ENCODE data around the gene TANGO6. TPM values are rescaled to one million over a fixed set of nuclear protein-coding genes. Genes with fewer than 3 reads are reported as not detected.

TANGO6 gene
- total RNA-seq, 1 donor from 2014 or later: 3.7 TPM

- DNase-seq (ENCODE audit: low spot score in 2 of 2): no peak
- Histone ChIP-seq H3K36me3 (peaks cover 0 to 19% of the 10 kb centered on the region in 2 donors), H3K27me3 (no peaks in the 10 kb centered on the region), H3K27ac (no peak overlapping the region), H3K9me3 (no peaks in the 10 kb centered on the region), H3K4me3 (no peak overlapping the region), H3K4me1 (no peaks in the 10 kb centered on the region)
- TF ChIP-seq, protein P1, sequence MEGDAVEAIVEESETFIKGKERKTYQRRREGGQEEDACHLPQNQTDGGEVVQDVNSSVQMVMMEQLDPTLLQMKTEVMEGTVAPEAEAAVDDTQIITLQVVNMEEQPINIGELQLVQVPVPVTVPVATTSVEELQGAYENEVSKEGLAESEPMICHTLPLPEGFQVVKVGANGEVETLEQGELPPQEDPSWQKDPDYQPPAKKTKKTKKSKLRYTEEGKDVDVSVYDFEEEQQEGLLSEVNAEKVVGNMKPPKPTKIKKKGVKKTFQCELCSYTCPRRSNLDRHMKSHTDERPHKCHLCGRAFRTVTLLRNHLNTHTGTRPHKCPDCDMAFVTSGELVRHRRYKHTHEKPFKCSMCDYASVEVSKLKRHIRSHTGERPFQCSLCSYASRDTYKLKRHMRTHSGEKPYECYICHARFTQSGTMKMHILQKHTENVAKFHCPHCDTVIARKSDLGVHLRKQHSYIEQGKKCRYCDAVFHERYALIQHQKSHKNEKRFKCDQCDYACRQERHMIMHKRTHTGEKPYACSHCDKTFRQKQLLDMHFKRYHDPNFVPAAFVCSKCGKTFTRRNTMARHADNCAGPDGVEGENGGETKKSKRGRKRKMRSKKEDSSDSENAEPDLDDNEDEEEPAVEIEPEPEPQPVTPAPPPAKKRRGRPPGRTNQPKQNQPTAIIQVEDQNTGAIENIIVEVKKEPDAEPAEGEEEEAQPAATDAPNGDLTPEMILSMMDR (IDR thresholded peaks at IDR 0.05): no peak
- intact Hi-C loops (cut with DNase I): no loop called here
Observed at GRCh38 chr16:68936736-68937631, 93.7 kb downstream of the TANGO6 start.

- Histone ChIP-seq H3K27me3 (no peaks in the 10 kb centered on the region), H3K36me3 (peaks cover 0 to 7% of the 10 kb centered on the region in 2 donors), H3K27ac (no peak overlapping the region), H3K4me1 (no peaks in the 10 kb centered on the region), H3K4me3 (no peak overlapping the region), H3K9me3 (peaks cover 0 to 5% of the 10 kb centered on the region in 2 donors)
- intact Hi-C loops (cut with DNase I): no loop called here
- DNase-seq (ENCODE audit: low spot score in 2 of 2): no peak
- TF ChIP-seq, protein P1 (IDR thresholded peaks at IDR 0.05): no peak
Observed at GRCh38 chr16:68939692-68940320, 96.5 kb downstream of the TANGO6 start.

DNA sequence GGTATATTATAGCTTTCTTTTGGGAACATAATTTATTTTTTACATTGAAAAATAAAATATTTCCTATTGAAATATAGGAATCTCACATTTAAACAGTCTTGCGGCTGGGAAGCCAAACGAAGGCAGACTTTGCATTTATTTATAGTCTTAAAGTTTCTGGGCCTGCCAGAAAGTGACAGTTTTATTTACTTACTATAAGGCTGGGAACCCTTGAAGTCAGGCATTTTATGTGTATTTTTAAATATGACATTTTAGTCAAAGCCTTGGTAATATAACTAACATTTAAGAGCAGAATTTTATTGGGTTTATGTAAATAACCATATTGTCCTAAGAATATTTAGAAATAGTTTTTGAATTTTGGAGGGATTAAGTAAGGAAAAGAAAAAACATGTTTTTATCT is 97.5 kb downstream of the TANGO6 start:
- H3K36me3 ChIP-seq: peaks cover 0 to 14% of the 10 kb centered on the region in 2 donors
- H3K9me3 ChIP-seq: peaks cover 0 to 7% of the 10 kb centered on the region in 2 donors
- no peaks in the 10 kb centered on the region for H3K4me1 ChIP-seq
- TF ChIP-seq, protein P1 (IDR thresholded peaks at IDR 0.05): no peak
- no peak overlapping the region for H3K27ac ChIP-seq
- DNase-seq (ENCODE audit: low spot score in 2 of 2): no peak
- intact Hi-C loops (cut with DNase I): no loop called here
- H3K4me3 ChIP-seq: no peak overlapping the region
- no peaks in the 10 kb centered on the region for H3K27me3 ChIP-seq

DNA sequence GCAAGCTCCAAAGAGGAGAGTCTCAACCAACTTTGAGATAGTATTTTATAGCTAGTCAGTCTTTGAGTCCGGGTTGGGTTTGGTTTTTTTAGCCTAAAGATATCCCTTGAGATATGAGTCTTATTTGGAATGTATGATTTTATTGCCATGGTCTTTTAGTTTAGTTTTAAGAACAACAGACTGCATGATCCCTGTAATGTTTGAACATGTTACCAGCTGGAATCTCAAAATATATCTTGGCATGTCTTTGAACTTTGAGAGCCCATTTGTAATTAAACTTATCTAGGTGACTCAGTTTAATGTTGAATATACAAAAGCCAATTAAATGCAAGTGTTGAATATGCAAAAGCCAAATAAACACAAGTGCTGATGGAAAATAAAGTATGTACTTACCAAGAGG is 100.6 kb downstream of the TANGO6 start:
- intact Hi-C loops (cut with DNase I): no loop called here
- peaks cover 0 to 7% of the 10 kb centered on the region in 2 donors for H3K9me3 ChIP-seq
- H3K4me1 ChIP-seq: no peaks in the 10 kb centered on the region
- no peak overlapping the region for H3K27ac ChIP-seq
- DNase-seq (ENCODE audit: low spot score in 2 of 2): no peak
- TF ChIP-seq, protein P1 (IDR thresholded peaks at IDR 0.05): no peak
- no peak overlapping the region for H3K4me3 ChIP-seq
- H3K36me3 ChIP-seq: peaks cover 0 to 14% of the 10 kb centered on the region in 2 donors
- H3K27me3 ChIP-seq: no peaks in the 10 kb centered on the region

DNA sequence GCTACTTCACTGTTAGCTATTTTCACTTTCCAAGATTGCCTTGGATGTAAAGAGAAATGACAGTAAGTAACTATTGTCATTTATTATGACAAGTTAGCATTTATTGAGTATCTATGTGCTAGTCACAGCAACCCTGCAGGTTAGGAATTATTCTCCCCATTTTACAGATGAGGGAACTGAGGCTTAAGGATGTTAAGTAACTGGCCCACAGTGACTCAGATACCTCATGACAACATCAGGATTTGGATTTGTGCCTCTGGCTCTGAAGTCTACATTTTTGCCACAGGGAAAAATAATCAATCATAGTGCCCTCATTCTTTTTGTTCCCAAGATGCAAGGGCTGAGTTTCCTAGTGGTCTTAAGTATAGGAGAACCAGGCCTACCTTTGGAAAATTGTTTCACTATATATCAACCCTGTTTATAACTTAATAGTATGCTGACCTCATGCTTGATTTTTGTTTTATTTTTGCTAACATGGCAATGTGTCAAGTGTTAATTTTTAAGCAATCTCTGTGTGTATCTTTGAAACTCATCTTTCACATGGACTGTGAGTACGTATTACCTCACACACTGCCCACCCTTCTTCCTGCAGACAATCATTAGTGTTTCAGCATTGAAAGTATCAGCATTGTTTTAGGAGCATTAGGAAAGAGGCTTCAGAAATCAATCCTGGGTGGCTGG is 105.0 kb downstream of the TANGO6 start:
- Histone ChIP-seq H3K9me3 (peaks cover 0 to 7% of the 10 kb centered on the region in 2 donors), H3K4me3 (no peak overlapping the region), H3K27me3 (no peaks in the 10 kb centered on the region), H3K4me1 (no peaks in the 10 kb centered on the region), H3K36me3 (peaks cover 0 to 14% of the 10 kb centered on the region in 2 donors), H3K27ac (no peak overlapping the region)
- intact Hi-C loops (cut with DNase I): no loop called here
- no peak for DNase-seq (ENCODE audit: low spot score in 2 of 2)
- TF ChIP-seq, protein P1 (IDR thresholded peaks at IDR 0.05): no peak

All from ascending aorta (tissue), 2 donors.